Thyroid gland (tissue), 4 donors: ENCODE results near the gene ELOB.

Experiments
- CTCF ChIP-seq, 6 experiments: fragments of 200-600 bp in 3 of 6; fragments of 450-650 bp in 3 of 6; sonication (generic) in 3 of 6; IDR thresholded peaks; one replicate each; pipeline ENCODE4 v1.5.1; 2016 to 2019; ENCODE audit warnings: antibody characterized with exemption in 6 of 6, mild to moderate bottlenecking in 2 of 6, inconsistent platforms in 1 of 6, moderate library complexity in 1 of 6
- POLR2A ChIP-seq, 2 donors: fragments of 450-650 bp; IDR thresholded peaks; one replicate each; pipeline ENCODE4 v1.6.1; 2017; ENCODE audit warnings: antibody characterized with exemption in 2 of 2, mild to moderate bottlenecking in 2 of 2, moderate library complexity in 1 of 2

GRCh38 chr16:2785101-2785991, 8.3 kb upstream of the ELOB start:
- TF ChIP-seq POLR2A (IDR thresholded peaks at IDR 0.05) (no peak), CTCF (IDR thresholded peaks at IDR 0.05) (no peak)
